ENCODE measurements around the gene ZBTB46. TPM values are rescaled to one million over a fixed set of nuclear protein-coding genes. Genes with fewer than 3 reads are reported as not detected.

The ZBTB46 gene
- total and polyA plus RNA-seq, 2 donors (not counting 1 experiment from before 2014, with no cell fraction given) = 0.96 to 4.5 TPM

DNA sequence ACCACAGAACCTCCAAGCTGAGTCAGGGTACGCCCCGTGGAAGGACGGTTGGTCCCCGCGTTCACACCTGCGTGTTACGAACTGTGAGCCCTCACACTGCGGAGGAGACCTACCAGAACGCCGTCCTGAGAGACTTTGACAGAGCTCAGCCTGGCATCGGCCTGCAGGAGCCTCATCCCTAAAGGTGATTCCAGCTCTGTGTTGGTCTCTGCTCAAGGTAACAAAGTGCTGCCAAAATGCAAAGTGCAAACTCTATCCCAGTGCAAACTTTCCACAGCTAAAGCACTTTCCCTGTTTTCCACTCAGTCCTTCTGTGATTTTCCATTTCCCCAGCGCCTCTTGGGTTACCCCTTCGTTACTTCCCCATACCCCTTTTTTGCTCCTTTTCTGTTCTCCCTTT lies 8.6 kb upstream of the ZBTB46 start:
- Histone ChIP-seq H3K9me3 (ENCODE audit: control insufficient read depth, insufficient read depth, low read depth, low read length) (no peaks in the 10 kb centered on the region), H3K36me3 (ENCODE audit: control insufficient read depth, insufficient read depth, low read length) (no peaks in the 10 kb centered on the region), H3K4me1 (ENCODE audit: control insufficient read depth, extremely low read depth, insufficient read depth, low read length) (peaks cover 3% of the 10 kb centered on the region), H4K20me1 (ENCODE audit: control insufficient read depth, extremely low read depth, insufficient read depth, low read length) (no peaks in the 10 kb centered on the region), H3K27me3 (ENCODE audit: control insufficient read depth, insufficient read depth, low read length) (peaks cover 3% of the 10 kb centered on the region), H3K79me2 (ENCODE audit: control insufficient read depth, insufficient read depth, low read length) (no peaks in the 10 kb centered on the region), H3K27ac (ENCODE audit: insufficient read depth, low read length) (no peak overlapping the region), H3K9ac (ENCODE audit: insufficient read depth, low read length) (no peak overlapping the region), H3K4me2 (ENCODE audit: extremely low read depth, insufficient read depth, low read length) (no peak overlapping the region), H2AFZ (ENCODE audit: low read length) (no peak overlapping the region), H3K4me3 (replicated peaks in 1 of 4; ENCODE audit: control extremely low read depth in 1 of 4, insufficient read depth in 1 of 4, low read depth in 3 of 4, low read length in 4 of 4) (no peak overlapping the region)
- TF ChIP-seq EZH2 (IDR thresholded peaks at IDR 0.05; ENCODE audit: low read length, missing control alignments) = no peak
- TF ChIP-seq, protein P1, sequence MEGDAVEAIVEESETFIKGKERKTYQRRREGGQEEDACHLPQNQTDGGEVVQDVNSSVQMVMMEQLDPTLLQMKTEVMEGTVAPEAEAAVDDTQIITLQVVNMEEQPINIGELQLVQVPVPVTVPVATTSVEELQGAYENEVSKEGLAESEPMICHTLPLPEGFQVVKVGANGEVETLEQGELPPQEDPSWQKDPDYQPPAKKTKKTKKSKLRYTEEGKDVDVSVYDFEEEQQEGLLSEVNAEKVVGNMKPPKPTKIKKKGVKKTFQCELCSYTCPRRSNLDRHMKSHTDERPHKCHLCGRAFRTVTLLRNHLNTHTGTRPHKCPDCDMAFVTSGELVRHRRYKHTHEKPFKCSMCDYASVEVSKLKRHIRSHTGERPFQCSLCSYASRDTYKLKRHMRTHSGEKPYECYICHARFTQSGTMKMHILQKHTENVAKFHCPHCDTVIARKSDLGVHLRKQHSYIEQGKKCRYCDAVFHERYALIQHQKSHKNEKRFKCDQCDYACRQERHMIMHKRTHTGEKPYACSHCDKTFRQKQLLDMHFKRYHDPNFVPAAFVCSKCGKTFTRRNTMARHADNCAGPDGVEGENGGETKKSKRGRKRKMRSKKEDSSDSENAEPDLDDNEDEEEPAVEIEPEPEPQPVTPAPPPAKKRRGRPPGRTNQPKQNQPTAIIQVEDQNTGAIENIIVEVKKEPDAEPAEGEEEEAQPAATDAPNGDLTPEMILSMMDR (conservative IDR thresholded peaks at IDR 0.05 in 1 of 2, IDR thresholded peaks at IDR 0.05 in 1 of 2; ENCODE audit: low read depth in 1 of 2, low read length in 2 of 2) = no peak
- no peak for DNase-seq (ENCODE audit: low read depth in 2 of 2)

DNA sequence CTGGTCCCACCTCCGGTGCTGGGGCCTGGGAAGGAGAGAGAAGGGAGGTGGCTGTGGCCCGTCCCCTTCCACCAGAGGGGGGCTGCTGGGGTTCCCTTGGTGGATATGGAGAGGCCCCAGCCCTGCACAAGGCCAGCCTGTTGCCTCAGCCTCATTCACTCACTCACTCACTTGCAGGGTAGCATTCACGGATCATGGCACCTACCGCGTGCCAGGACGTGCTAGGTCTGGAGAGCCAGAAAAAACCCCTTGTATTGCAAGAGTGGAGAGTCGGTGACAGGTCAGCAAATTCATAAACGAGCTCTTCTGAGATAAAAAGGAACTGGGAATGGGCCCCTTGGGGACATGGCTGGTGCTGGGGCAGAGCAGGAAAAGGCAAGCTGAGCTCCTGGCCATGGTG lies 6.4 kb upstream of the ZBTB46 start:
- Histone ChIP-seq H3K9me3 (ENCODE audit: control insufficient read depth, insufficient read depth, low read depth, low read length) (no peaks in the 10 kb centered on the region), H4K20me1 (ENCODE audit: control insufficient read depth, extremely low read depth, insufficient read depth, low read length) (no peaks in the 10 kb centered on the region), H2AFZ (ENCODE audit: low read length) (no peak overlapping the region), H3K4me3 (replicated peaks in 1 of 4; ENCODE audit: control extremely low read depth in 1 of 4, insufficient read depth in 1 of 4, low read depth in 3 of 4, low read length in 4 of 4) (no peak overlapping the region), H3K4me2 (ENCODE audit: extremely low read depth, insufficient read depth, low read length) (no peak overlapping the region), H3K27ac (ENCODE audit: insufficient read depth, low read length) (no peak overlapping the region), H3K36me3 (ENCODE audit: control insufficient read depth, insufficient read depth, low read length) (no peaks in the 10 kb centered on the region), H3K27me3 (ENCODE audit: control insufficient read depth, insufficient read depth, low read length) (no peaks in the 10 kb centered on the region), H3K4me1 (ENCODE audit: control insufficient read depth, extremely low read depth, insufficient read depth, low read length) (peaks cover 12% of the 10 kb centered on the region), H3K79me2 (ENCODE audit: control insufficient read depth, insufficient read depth, low read length) (no peaks in the 10 kb centered on the region), H3K9ac (ENCODE audit: insufficient read depth, low read length) (no peak overlapping the region)
- no peak for DNase-seq (ENCODE audit: low read depth in 2 of 2)
- no peak for TF ChIP-seq EZH2 (IDR thresholded peaks at IDR 0.05; ENCODE audit: low read length, missing control alignments)
- TF ChIP-seq, protein P1 (conservative IDR thresholded peaks at IDR 0.05 in 1 of 2, IDR thresholded peaks at IDR 0.05 in 1 of 2; ENCODE audit: low read depth in 1 of 2, low read length in 2 of 2) = no peak

DNA sequence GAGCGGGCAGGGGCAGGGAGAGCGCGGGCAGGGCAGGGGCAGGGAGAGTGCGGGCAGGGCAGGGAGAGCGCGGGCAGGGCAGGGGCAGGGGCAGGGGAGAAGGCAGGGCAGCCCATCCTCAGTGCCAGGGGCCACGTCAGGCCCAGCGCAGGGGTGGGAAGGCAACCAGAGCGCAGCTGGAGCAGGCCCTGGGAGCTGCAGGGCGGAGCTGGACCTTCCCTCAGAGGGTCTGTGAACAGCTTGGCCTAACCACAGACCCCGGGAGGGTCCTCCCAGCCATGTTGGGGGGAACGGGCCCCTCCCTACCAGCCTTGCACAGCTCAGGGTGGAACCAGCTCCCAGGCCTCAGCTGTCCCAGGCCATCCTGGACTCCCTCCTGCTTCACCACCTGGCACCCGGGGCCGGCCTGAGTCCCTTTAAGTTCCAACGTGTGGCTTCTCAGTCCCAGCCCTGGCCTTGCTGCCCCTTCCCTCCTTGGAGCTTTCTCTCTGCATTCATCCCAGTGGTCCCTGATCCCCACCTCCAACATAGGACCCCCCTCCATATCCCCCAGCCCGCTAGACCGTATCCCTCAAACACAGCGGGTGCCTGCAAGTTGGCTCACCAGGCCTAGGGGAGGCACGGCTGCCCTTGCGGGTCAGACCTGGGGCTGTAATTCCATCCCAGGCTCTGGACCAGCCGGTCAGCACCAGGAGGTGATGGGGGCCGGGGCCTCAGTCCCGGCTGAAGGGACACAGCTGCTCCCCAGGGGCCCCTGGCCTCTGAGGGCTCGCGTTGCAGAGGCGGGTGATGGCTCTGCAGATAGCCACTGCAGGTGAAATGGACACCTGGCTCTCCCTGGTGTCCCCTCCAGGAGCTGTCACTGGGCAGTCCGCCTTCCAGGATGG lies 5.6 kb upstream of the ZBTB46 start:
- Histone ChIP-seq H3K4me1 (ENCODE audit: control insufficient read depth, extremely low read depth, insufficient read depth, low read length) (peaks cover 12% of the 10 kb centered on the region), H2AFZ (ENCODE audit: low read length) (no peak overlapping the region), H3K9me3 (ENCODE audit: control insufficient read depth, insufficient read depth, low read depth, low read length) (no peaks in the 10 kb centered on the region), H3K4me3 (replicated peaks in 1 of 4; ENCODE audit: control extremely low read depth in 1 of 4, insufficient read depth in 1 of 4, low read depth in 3 of 4, low read length in 4 of 4) (no peak overlapping the region), H3K36me3 (ENCODE audit: control insufficient read depth, insufficient read depth, low read length) (no peaks in the 10 kb centered on the region), H3K27me3 (ENCODE audit: control insufficient read depth, insufficient read depth, low read length) (no peaks in the 10 kb centered on the region), H3K79me2 (ENCODE audit: control insufficient read depth, insufficient read depth, low read length) (no peaks in the 10 kb centered on the region), H3K27ac (ENCODE audit: insufficient read depth, low read length) (no peak overlapping the region), H3K4me2 (ENCODE audit: extremely low read depth, insufficient read depth, low read length) (no peak overlapping the region), H3K9ac (ENCODE audit: insufficient read depth, low read length) (no peak overlapping the region), H4K20me1 (ENCODE audit: control insufficient read depth, extremely low read depth, insufficient read depth, low read length) (no peaks in the 10 kb centered on the region)
- TF ChIP-seq EZH2 (IDR thresholded peaks at IDR 0.05; ENCODE audit: low read length, missing control alignments) = no peak
- TF ChIP-seq, protein P1 (conservative IDR thresholded peaks at IDR 0.05 in 1 of 2, IDR thresholded peaks at IDR 0.05 in 1 of 2; ENCODE audit: low read depth in 1 of 2, low read length in 2 of 2) = no peak
- no peak for DNase-seq (ENCODE audit: low read depth in 2 of 2)
